DND-41 (cell line): Measurements from ENCODE around the gene DHODH.

Experiments used
- CTCF ChIP-seq: IDR thresholded peaks from 2 replicates; pipeline ENCODE4 v1.5.1; 2012; ENCODE audit warnings: borderline replicate concordance, low read length, moderate library complexity, mild to moderate bottlenecking; ENCODE audit not compliant: poor library complexity, severe bottlenecking; ENCODE audit errors: extremely low read depth
- EZH2 ChIP-seq: IDR thresholded peaks from 3 replicates; pipeline ENCODE4 v1.6.1; 2012; ENCODE audit warnings: borderline replicate concordance, low read depth, mild to moderate bottlenecking, moderate library complexity, low read length, inconsistent platforms; ENCODE audit not compliant: severe bottlenecking

GRCh38 chr16:72013888-72014581 is 5.5 kb downstream of the DHODH start:
- TF ChIP-seq EZH2: no peak
- TF ChIP-seq CTCF: no peak
